ENCODE data around the gene ATP8B4. TPM values are rescaled to one million over a fixed set of nuclear protein-coding genes. Genes with fewer than 3 reads are reported as not detected.

The ATP8B4 gene
- total RNA-seq, 4 donors from 2014 or later, result 2.2 to 9.5 (median 3.0) TPM

- H3K36me3 ChIP-seq, result no peaks in the 10 kb centered on the region
- no peak overlapping the region for H3K27ac ChIP-seq
- WGBS, result 84% methylated on average over 2 of the region's 2 CpGs
- H3K4me3 ChIP-seq, result no peak overlapping the region
- TF ChIP-seq POLR2AphosphoS5 (IDR thresholded peaks at IDR 0.05) (no peak), POLR2A (IDR thresholded peaks at IDR 0.05) (no peak), CTCF (IDR thresholded peaks at IDR 0.05) (no peak), EP300 (IDR thresholded peaks at IDR 0.05) (no peak)
- no peaks in the 10 kb centered on the region for H3K27me3 ChIP-seq
- H3K9me3 ChIP-seq, result no peaks in the 10 kb centered on the region
- H3K4me1 ChIP-seq, result peaks cover 9% of the 10 kb centered on the region
- no peak for DNase-seq (ENCODE audit: low spot score in 2 of 2)
Measured at GRCh38 chr15:50063226-50063625, 55.8 kb downstream of the ATP8B4 start.

GRCh38 chr15:50061503-50061902 is 57.5 kb downstream of the ATP8B4 start:
- H3K9me3 ChIP-seq, result no peaks in the 10 kb centered on the region
- H3K27ac ChIP-seq, result no peak overlapping the region
- H3K4me1 ChIP-seq, result peaks cover 9% of the 10 kb centered on the region
- TF ChIP-seq POLR2A (IDR thresholded peaks at IDR 0.05) (no peak), CTCF (IDR thresholded peaks at IDR 0.05) (no peak), POLR2AphosphoS5 (IDR thresholded peaks at IDR 0.05) (no peak), EP300 (IDR thresholded peaks at IDR 0.05) (no peak)
- no peaks in the 10 kb centered on the region for H3K27me3 ChIP-seq
- no peaks in the 10 kb centered on the region for H3K36me3 ChIP-seq
- no peak overlapping the region for H3K4me3 ChIP-seq
- no peak for DNase-seq (ENCODE audit: low spot score in 2 of 2)

GRCh38 chr15:50059883-50060282 is 59.1 kb downstream of the ATP8B4 start:
- H3K27me3 ChIP-seq, result no peaks in the 10 kb centered on the region
- 62% methylated on average over 5 of the region's 5 CpGs for WGBS
- no peaks in the 10 kb centered on the region for H3K36me3 ChIP-seq
- no peaks in the 10 kb centered on the region for H3K9me3 ChIP-seq
- no peak for DNase-seq (ENCODE audit: low spot score in 2 of 2)
- H3K4me3 ChIP-seq, result no peak overlapping the region
- H3K27ac ChIP-seq, result no peak overlapping the region
- TF ChIP-seq CTCF (IDR thresholded peaks at IDR 0.05) (no peak), EP300 (IDR thresholded peaks at IDR 0.05) (no peak), POLR2AphosphoS5 (IDR thresholded peaks at IDR 0.05) (no peak), POLR2A (IDR thresholded peaks at IDR 0.05) (no peak)
- H3K4me1 ChIP-seq, result peaks cover 14% of the 10 kb centered on the region

DNA sequence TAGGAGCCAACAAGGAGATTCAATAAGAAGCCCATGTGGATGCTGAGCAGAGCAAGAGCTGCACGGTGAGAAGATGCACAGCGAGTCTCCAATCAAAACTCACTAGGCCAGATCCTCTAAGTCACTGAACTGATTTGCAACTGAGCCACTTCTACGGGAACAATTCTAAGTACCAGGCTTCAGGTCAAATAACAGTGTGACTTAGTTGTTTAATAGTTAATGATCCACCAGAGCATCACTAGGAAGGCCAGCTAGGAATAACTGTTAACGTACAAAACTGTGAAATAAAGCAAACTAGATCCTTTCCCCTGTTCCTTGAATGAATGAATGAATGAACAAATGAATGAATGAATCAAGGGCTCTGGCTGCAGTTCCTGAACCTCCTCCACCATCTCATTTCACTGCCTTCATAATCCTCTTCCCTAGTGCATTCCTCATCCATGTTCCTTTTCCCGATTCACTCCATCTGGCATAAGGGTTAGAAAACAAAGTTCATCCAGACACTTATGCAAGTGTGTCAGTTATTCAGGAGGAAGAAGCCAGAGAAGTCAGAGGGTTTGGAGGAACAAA is 59.7 kb downstream of the ATP8B4 start:
- H3K36me3 ChIP-seq, result no peaks in the 10 kb centered on the region
- no peaks in the 10 kb centered on the region for H3K27me3 ChIP-seq
- H3K4me3 ChIP-seq, result no peak overlapping the region
- TF ChIP-seq POLR2AphosphoS5 (IDR thresholded peaks at IDR 0.05), result no peak
- TF ChIP-seq CTCF (IDR thresholded peaks at IDR 0.05), result no peak
- TF ChIP-seq POLR2A (IDR thresholded peaks at IDR 0.05), result no peak
- TF ChIP-seq EP300 (IDR thresholded peaks at IDR 0.05), result no peak
- H3K27ac ChIP-seq, result no peak overlapping the region
- DNase-seq (ENCODE audit: low spot score in 2 of 2), result no peak
- peaks cover 14% of the 10 kb centered on the region for H3K4me1 ChIP-seq
- WGBS, result 77% methylated on average over 5 of the region's 5 CpGs
- no peaks in the 10 kb centered on the region for H3K9me3 ChIP-seq

DNA sequence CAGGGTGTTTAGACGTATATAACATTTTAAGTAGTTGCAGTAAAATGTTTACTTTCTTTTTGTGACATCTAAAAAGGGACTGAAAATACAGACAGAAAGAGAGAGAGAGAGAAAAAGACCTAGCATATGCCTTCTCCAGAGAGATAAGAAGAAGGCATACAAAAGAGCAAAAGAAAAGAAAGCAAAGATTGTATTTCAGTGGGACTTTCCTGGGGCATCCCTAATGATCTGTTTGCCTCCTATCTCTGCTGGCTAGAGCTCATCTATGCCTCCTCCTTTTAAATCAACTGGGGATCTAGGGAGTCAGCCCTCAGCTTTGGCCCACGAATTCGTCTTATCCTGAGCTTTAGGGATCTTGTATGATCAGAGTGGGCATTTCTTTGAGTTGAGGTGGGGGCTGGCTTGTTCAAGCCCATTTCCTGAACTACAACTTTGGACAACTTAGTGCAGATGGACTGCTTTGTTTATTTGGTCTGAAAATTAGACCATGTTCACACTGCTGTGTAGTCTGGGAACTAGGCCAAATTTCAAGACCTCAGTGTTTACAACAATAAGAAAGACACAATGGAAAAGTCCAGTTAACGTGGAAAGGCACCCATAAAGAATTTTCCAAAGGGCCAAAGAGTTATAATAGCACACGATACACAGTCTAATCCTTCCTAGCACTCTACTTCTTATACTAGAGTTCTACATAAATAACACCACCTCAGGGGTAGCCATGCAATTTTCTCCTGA is 61.0 kb downstream of the ATP8B4 start:
- H3K4me3 ChIP-seq, result no peak overlapping the region
- H3K36me3 ChIP-seq, result no peaks in the 10 kb centered on the region
- WGBS, result 55% methylated on average over 5 of the region's 5 CpGs
- TF ChIP-seq POLR2A (IDR thresholded peaks at IDR 0.05) (no peak), EP300 (IDR thresholded peaks at IDR 0.05) (no peak), POLR2AphosphoS5 (IDR thresholded peaks at IDR 0.05) (no peak), CTCF (IDR thresholded peaks at IDR 0.05) (no peak)
- H3K9me3 ChIP-seq, result no peaks in the 10 kb centered on the region
- H3K27me3 ChIP-seq, result no peaks in the 10 kb centered on the region
- DNase-seq (ENCODE audit: low spot score in 2 of 2), result no peak
- no peak overlapping the region for H3K27ac ChIP-seq
- H3K4me1 ChIP-seq, result peaks cover 14% of the 10 kb centered on the region
